Karpas-422 (cell line): Measurements from ENCODE around the gene ECHDC3. TPM values are rescaled to one million over a fixed set of nuclear protein-coding genes. Genes with fewer than 3 reads are reported as not detected.
"Not testable (repeated sequence)": the region's sequence is repeated elsewhere in the genome, so short reads cannot be mapped to it uniquely, and the experiment has no call there.

Experiments used
- DNase-seq: peaks from one replicate; pipeline ENCODE4 v3.0.0-alpha.2; 2015
- H2AFZ ChIP-seq: fragments of 200-600 bp; sonication (generic); 2 replicates; pipeline ENCODE4 v1.6.1; 2014; ENCODE audit warnings: antibody characterized with exemption, low read length, mixed read lengths
- H3K27ac ChIP-seq: fragments of 200-600 bp; sonication (generic); 2 replicates; pipeline ENCODE4 v1.5.1; 2014; ENCODE audit warnings: mild to moderate bottlenecking, low read length, moderate library complexity
- H3K27me3 ChIP-seq: fragments of 200-600 bp; sonication (generic); 2 replicates; pipeline ENCODE4 v1.6.1; 2014; ENCODE audit warnings: low read length, mixed read lengths
- H3K36me3 ChIP-seq: fragments of 200-600 bp; sonication (generic); 2 replicates; pipeline ENCODE4 v1.6.1; 2014; ENCODE audit warnings: low read length, mixed read lengths; ENCODE audit not compliant: insufficient read depth
- H3K4me1 ChIP-seq: fragments of 200-600 bp; sonication (generic); 2 replicates; pipeline ENCODE4 v1.6.1; 2014; ENCODE audit warnings: mild to moderate bottlenecking, low read length, mixed read lengths
- H3K4me2 ChIP-seq: fragments of 200-600 bp; sonication (generic); 2 replicates; pipeline ENCODE4 v1.6.1; 2014; ENCODE audit warnings: low read length, low read depth, mild to moderate bottlenecking; ENCODE audit not compliant: poor library complexity, severe bottlenecking
- H3K4me3 ChIP-seq: fragments of 200-600 bp; sonication (generic); 2 replicates; pipeline ENCODE4 v1.5.1; 2014; ENCODE audit warnings: mild to moderate bottlenecking, antibody characterized with exemption, low read length, mixed read lengths
- H3K79me2 ChIP-seq: fragments of 200-600 bp; sonication (generic); 2 replicates; pipeline ENCODE4 v1.6.1; 2014; ENCODE audit warnings: mild to moderate bottlenecking, low read length, mixed read lengths
- H3K9ac ChIP-seq: fragments of 200-600 bp; sonication (generic); 2 replicates; pipeline ENCODE4 v1.6.0; 2014; ENCODE audit warnings: low read length
- H3K9me2 ChIP-seq: fragments of 200-600 bp; sonication (generic), shearing (Covaris generic); replicated peaks from 2 replicates; pipeline ENCODE4 v1.6.0; 2014; ENCODE audit warnings: mild to moderate bottlenecking, low read length, moderate library complexity; ENCODE audit not compliant: insufficient read depth
- H3K9me3 ChIP-seq: fragments of 300-700, 200-600 bp; sonication (generic); 2 replicates; pipeline ENCODE4 v1.6.1; 2014; ENCODE audit warnings: low read length, mixed read lengths
- H4K20me1 ChIP-seq: fragments of 200-600 bp; sonication (generic); 2 replicates; pipeline ENCODE4 v1.6.1; 2014; ENCODE audit warnings: mild to moderate bottlenecking, antibody characterized with exemption, low read length, low read depth; ENCODE audit not compliant: insufficient read depth
- total RNA-seq: library from RNA; depleted of rRNA; stranded (reverse); fragments of >200 nt; shearing (Covaris generic); gene quantifications from 2 replicates; pipeline ENCODE4 v1.2.3, GENCODE V29; 2014; ENCODE audit warnings: low replicate concordance

Gene ECHDC3
- total RNA-seq, 1 experiment from 2014 or later, result not detected

- Histone ChIP-seq H3K9me2 (no peaks in the 10 kb centered on the region), H3K36me3 (no peaks in the 10 kb centered on the region), H2AFZ (no peak overlapping the region), H4K20me1 (no peaks in the 10 kb centered on the region), H3K4me3 (no peak overlapping the region), H3K79me2 (no peaks in the 10 kb centered on the region), H3K27ac (no peak overlapping the region), H3K4me1 (peaks cover 18% of the 10 kb centered on the region), H3K9ac (no peak overlapping the region), H3K4me2 (no peak overlapping the region), H3K27me3 (no peaks in the 10 kb centered on the region), H3K9me3 (peaks cover 7% of the 10 kb centered on the region; the same call in 1 of the 2 replicates)
- DNase-seq, result no peak
Observed at GRCh38 chr10:11723359-11723758, 18.8 kb upstream of the ECHDC3 start.

GRCh38 chr10:11724938-11725776 lies 17.0 kb upstream of the ECHDC3 start:
- peak; percentile 91 for DNase-seq

GRCh38 chr10:11725912-11726311 lies 16.3 kb upstream of the ECHDC3 start:
- Histone ChIP-seq H3K4me1 (peaks cover 13% of the 10 kb centered on the region), H3K27me3 (no peaks in the 10 kb centered on the region), H3K9me3 (peaks cover 14% of the 10 kb centered on the region), H2AFZ (peak overlapping the region; percentile 75; the same call in 1 of the 2 replicates), H3K9me2 (no peaks in the 10 kb centered on the region), H3K79me2 (no peaks in the 10 kb centered on the region), H3K9ac (no peak overlapping the region), H3K36me3 (no peaks in the 10 kb centered on the region), H4K20me1 (no peaks in the 10 kb centered on the region), H3K27ac (no peak overlapping the region), H3K4me3 (no peak overlapping the region), H3K4me2 (no peak overlapping the region)
- DNase-seq, result no peak

More at GRCh38 chr10:11724938-11725776, 17.0 kb upstream of the ECHDC3 start:
- H3K4me1 ChIP-seq, result peaks cover 14% of the 10 kb centered on the region
- no peaks in the 10 kb centered on the region for H3K9me2 ChIP-seq
- no peaks in the 10 kb centered on the region for H3K36me3 ChIP-seq
- H3K4me2 ChIP-seq, result peak overlapping the region; percentile 37
- peaks cover 14% of the 10 kb centered on the region for H3K9me3 ChIP-seq
- H2AFZ ChIP-seq, result peak overlapping the region; percentile 75
- H3K27ac ChIP-seq, result no peak overlapping the region
- H4K20me1 ChIP-seq, result no peaks in the 10 kb centered on the region
- no peaks in the 10 kb centered on the region for H3K27me3 ChIP-seq
- H3K9ac ChIP-seq, result peak overlapping the region; percentile 23
- H3K4me3 ChIP-seq, result no peak overlapping the region; the same call in 1 of the 2 replicates
- no peaks in the 10 kb centered on the region for H3K79me2 ChIP-seq

DNA sequence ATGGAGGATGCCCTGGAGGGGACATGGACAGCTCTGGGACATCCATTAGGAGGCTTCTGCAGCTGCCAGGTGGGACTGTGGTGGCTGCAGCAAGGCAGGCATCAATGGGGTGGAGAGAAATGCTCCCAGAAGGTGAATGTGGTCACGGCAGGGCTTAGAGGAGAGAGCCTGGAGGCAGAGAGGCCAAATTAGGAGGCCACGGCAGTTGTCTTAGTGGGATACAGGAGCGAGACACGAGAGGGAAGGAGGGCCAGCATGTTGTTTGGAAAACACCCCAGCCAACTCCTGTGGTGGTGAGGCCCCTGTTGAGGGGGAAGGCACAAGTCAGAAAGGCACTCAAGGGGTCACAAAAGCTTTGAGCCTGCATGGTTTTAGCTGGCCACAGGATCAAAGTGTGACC lies 14.6 kb upstream of the ECHDC3 start:
- Histone ChIP-seq H4K20me1 (no peaks in the 10 kb centered on the region), H3K9me3 (peaks cover 14% of the 10 kb centered on the region), H2AFZ (no peak overlapping the region)

DNA sequence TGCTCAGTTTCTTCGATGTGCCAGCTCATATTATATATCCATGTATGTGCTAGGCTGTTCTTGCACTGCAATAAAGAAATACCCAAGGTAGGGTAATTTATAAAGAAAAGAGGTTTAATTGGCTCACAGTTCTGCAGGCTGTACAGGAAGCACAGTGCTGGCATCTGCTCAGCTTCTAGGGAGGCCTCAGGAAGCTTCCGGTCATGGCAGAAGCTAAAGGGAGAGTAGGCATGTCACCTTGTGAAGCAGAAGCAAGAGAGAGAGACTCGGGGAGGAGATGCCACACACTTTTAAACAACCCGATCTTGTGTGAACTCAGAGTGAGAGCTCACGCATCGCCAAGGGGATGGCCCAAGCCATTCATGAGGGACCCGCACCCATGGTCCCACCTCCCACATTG lies 13.8 kb upstream of the ECHDC3 start:
- no peak for DNase-seq

More for the DNA sequence above, 14.6 kb upstream of the ECHDC3 start:
- Histone ChIP-seq H3K79me2 (no peaks in the 10 kb centered on the region), H3K4me3 (no peak overlapping the region), H3K4me1 (peaks cover 13% of the 10 kb centered on the region), H3K9me2 (no peaks in the 10 kb centered on the region), H3K27me3 (no peaks in the 10 kb centered on the region), H3K36me3 (no peaks in the 10 kb centered on the region), H3K27ac (no peak overlapping the region), H3K4me2 (no peak overlapping the region), H3K9ac (no peak overlapping the region)
- DNase-seq, result no peak

GRCh38 chr10:11729790-11730315 lies 12.3 kb upstream of the ECHDC3 start:
- Histone ChIP-seq H3K4me1 (peaks cover 10% of the 10 kb centered on the region), H3K27ac (no peak overlapping the region), H3K4me3 (no peak overlapping the region), H4K20me1 (no peaks in the 10 kb centered on the region), H3K4me2 (no peak overlapping the region), H3K9me3 (peaks cover 14% of the 10 kb centered on the region), H3K79me2 (no peaks in the 10 kb centered on the region), H3K9ac (no peak overlapping the region), H2AFZ (no peak overlapping the region), H3K9me2 (no peaks in the 10 kb centered on the region), H3K36me3 (no peaks in the 10 kb centered on the region), H3K27me3 (no peaks in the 10 kb centered on the region)
- DNase-seq, result no peak

More for the DNA sequence above, 13.8 kb upstream of the ECHDC3 start:
- no peaks in the 10 kb centered on the region for H3K79me2 ChIP-seq
- H3K27ac ChIP-seq, result no peak overlapping the region
- H2AFZ ChIP-seq, result no peak overlapping the region
- H3K4me3 ChIP-seq, result no peak overlapping the region
- no peaks in the 10 kb centered on the region for H3K27me3 ChIP-seq
- no peaks in the 10 kb centered on the region for H3K36me3 ChIP-seq
- no peaks in the 10 kb centered on the region for H4K20me1 ChIP-seq
- H3K4me2 ChIP-seq, result no peak overlapping the region
- peaks cover 13% of the 10 kb centered on the region for H3K4me1 ChIP-seq
- H3K9me2 ChIP-seq, result no peaks in the 10 kb centered on the region
- H3K9me3 ChIP-seq, result peaks cover 14% of the 10 kb centered on the region
- H3K9ac ChIP-seq, result no peak overlapping the region

DNA sequence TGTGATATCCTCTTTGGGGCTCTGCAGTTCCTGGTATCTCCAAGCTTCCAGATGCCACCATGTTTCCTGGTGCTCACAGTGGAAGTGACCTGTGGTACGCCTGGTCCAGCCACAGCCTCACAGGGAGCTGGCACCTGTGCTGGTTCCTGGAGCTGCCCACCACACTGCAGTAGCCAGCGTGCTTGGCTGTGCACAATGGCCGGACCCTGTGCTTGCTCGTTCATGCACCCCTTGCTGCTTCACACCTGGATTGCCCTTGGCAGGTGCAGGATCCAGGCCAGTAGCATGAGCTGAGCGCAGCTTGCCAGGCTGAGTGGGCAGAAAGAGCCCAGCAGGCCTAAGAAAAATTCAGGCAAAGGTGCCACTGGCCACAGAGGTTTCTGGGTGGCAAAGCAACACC lies 11.4 kb upstream of the ECHDC3 start:
- no peaks in the 10 kb centered on the region for H4K20me1 ChIP-seq
- H3K4me2 ChIP-seq, result no peak overlapping the region
- no peak overlapping the region for H3K27ac ChIP-seq
- H3K36me3 ChIP-seq, result no peaks in the 10 kb centered on the region
- no peaks in the 10 kb centered on the region for H3K79me2 ChIP-seq
- H3K4me3 ChIP-seq, result no peak overlapping the region
- H3K4me1 ChIP-seq, result peaks cover under 1% of the 10 kb centered on the region; the same call in 1 of the 2 replicates
- no peaks in the 10 kb centered on the region for H3K9me2 ChIP-seq
- no peaks in the 10 kb centered on the region for H3K27me3 ChIP-seq
- peaks cover 14% of the 10 kb centered on the region for H3K9me3 ChIP-seq
- no peak overlapping the region for H2AFZ ChIP-seq
- no peak overlapping the region for H3K9ac ChIP-seq
- no peak for DNase-seq

GRCh38 chr10:11736767-11737166 lies 5.4 kb upstream of the ECHDC3 start:
- not testable (repeated sequence) for H3K9me2 ChIP-seq, H3K27me3 ChIP-seq, H3K4me1 ChIP-seq, H3K9ac ChIP-seq, H2AFZ ChIP-seq, H3K4me3 ChIP-seq, H3K4me2 ChIP-seq, H3K79me2 ChIP-seq, H3K9me3 ChIP-seq, H3K36me3 ChIP-seq, H3K27ac ChIP-seq, DNase-seq, H4K20me1 ChIP-seq
